HG02798 (cell line): ENCODE measurements around the gene TMC4.
"Not testable (repeated sequence)": the region's sequence is repeated elsewhere in the genome, so short reads cannot be mapped to it uniquely, and the experiment has no call there.

ENCODE experiments used
- ATAC-seq: cut with Tn5 transposase; IDR thresholded peaks from one replicate; pipeline ENCODE4 v1.9.1; 2021; ENCODE audit warnings: mild to moderate bottlenecking; ENCODE audit not compliant: unreplicated experiment, poor library complexity

The TMC4 gene, protein sequence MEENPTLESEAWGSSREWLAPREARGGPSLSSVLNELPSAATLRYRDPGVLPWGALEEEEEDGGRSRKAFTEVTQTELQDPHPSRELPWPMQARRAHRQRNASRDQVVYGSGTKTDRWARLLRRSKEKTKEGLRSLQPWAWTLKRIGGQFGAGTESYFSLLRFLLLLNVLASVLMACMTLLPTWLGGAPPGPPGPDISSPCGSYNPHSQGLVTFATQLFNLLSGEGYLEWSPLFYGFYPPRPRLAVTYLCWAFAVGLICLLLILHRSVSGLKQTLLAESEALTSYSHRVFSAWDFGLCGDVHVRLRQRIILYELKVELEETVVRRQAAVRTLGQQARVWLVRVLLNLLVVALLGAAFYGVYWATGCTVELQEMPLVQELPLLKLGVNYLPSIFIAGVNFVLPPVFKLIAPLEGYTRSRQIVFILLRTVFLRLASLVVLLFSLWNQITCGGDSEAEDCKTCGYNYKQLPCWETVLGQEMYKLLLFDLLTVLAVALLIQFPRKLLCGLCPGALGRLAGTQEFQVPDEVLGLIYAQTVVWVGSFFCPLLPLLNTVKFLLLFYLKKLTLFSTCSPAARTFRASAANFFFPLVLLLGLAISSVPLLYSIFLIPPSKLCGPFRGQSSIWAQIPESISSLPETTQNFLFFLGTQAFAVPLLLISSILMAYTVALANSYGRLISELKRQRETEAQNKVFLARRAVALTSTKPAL

GRCh38 chr19:54172471-54173358 lies at the start of gene TMC4:
Gene TMC4, minus strand, starts transcription at chr19:54173160. Its CDS starts 43 bp downstream, at chr19:54173117.
- no peak for ATAC-seq

DNA sequence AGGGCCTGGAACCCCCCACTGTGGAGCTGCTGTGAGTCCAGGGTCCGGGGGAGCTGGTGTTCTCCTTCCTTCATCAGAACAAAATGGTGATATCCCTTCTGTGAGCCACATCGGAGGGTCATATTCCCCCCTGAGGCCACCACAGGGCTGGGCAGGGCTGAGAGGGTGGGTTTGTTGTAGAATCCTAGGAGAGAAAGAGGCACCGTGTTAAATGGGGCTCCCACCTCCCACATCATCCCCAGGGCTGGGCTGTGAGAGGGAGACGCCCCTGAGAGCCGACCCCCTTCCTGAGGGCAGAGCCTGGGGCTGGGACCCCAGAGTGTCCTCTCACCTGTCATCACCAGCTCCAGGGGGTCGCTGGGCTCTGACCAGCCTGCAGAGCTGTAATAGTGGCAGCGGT lies 49.0 kb upstream of the TMC4 start:
- not testable (repeated sequence) for ATAC-seq

GRCh38 chr19:54219702-54220101 lies 46.7 kb upstream of the TMC4 start:
- not testable (repeated sequence) for ATAC-seq

DNA sequence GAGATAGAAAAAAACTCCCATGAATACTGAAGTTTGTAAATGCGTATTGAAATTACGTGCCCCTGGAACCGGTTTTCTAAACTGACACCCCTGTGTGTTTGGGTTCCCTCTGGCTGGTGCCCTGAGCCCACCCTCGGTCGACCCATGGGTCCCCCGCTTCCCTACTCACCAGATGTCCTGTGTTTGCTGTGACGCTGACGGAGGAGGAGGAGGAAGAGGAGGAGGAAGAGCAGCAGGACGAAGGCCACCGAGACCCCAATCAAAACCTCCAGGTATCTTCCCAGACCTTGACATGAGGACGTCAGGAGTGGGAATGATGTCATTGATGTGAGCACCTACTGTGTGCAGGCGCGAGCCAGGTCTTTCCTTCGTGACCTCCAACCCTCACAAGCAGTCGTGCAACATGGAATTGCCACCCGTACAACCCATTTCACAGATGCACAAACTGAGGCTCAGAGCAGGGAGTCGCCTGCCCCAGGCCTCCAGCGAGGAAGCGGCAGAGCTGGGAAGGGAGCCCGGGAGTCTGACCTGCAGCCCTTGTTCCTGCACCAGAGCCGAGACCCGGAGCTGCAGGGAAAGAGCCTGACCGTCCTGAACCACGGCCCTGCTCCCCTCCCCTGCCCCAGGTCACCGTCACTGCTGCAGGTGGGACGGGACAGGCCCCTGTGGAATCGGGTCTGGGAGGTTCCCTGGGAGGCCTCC lies 46.2 kb upstream of the TMC4 start:
- no peak for ATAC-seq

DNA sequence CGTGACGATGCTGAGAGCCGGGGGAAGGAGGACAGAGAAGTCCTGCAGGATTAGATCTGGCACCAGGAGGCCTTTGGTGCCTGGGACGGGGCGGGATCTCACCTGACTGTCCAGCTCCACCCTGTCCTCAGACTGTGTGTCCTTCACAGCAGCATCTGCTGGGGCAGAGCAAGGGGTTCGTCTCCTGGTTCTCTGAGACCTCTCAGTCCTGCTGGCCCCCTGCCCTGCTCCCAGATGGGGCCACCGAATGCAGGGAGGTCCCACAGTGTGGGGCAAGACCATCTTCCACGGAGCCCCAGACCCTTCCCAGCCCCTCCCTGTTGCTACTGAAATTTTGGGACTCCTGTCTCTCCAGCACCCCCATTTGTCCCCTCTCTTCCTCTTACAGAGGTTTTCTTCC lies 45.3 kb upstream of the TMC4 start:
- ATAC-seq, result no peak

DNA sequence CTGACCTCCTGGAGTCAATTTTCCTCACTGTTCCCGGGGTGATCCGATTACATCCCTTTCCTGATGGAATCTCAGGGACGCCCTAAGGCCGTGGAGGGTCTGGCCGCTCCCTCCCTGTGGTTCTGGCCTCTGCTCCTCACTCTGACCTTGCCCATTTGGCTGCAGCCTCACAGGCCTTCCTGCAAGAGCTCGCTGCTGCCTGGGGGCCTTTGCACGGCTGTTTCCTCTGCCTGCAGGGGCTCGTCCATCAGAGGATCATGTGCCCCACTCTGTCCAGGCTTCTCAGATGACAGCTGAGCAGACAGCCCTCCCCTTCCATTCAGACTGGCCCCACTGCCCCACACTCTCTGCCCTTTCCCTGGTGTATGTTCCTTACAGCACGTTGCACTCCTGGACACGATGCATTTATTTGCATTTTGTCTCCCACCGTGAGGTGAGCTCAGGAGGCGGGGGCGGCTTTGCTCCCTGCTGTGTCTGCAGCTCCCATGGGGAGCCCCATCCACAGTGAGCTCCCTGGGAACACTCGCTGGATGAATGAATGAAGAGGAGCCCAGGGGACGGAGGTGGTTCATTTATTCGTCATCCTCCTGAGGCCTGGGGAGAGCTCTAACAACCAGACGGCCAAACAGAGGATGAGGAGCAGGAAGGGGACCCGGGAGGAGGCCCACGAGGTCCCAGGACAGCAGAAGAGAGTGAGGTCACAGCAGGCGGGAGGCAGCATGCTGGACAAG lies 44.7 kb upstream of the TMC4 start:
- ATAC-seq, result not testable (repeated sequence)

- no peak for ATAC-seq
Measured at GRCh38 chr19:54216869-54217268, 43.9 kb upstream of the TMC4 start.

GRCh38 chr19:54214734-54215133 lies 41.8 kb upstream of the TMC4 start:
- ATAC-seq, result not testable (repeated sequence)

DNA sequence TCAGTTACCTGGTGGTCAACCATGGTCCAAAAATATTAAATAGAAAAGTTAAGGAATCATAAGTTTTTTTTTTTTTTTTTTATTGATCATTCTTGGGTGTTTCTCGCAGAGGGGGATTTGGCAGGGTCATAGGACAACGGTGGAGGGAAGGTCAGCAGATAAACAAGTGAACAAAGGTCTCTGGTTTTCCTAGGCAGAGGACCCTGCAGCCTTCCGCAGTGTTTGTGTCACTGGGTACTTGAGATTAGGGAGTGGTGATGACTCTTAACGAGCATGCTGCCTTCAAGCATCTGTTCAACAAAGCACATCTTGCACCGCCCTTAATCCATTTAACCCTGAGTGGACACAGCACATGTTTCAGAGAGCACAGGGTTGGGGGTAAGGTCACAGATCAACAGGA lies 41.3 kb upstream of the TMC4 start:
- not testable (repeated sequence) for ATAC-seq

DNA sequence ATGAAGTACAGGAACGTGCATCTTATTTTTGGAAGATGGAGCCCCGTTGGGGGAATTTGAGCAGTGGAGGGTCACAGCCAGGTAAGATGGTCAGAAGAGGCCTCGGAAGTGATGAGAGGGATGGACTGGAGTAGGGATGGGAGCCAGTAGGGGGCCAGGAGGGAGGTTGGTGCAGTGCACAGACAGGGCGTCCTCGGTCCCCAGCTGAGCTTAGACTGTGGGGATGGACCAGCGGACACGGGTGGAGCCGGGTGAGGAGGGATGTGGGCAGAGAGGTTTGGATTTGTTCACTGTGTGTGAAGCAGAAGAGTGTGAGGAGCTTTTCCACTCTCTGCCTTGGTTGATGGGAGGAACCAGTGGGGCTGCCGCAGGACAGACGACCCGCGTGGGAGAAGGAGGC lies 38.3 kb upstream of the TMC4 start:
- ATAC-seq, result no peak

GRCh38 chr19:54209811-54210494 lies 37.0 kb upstream of the TMC4 start:
- no peak for ATAC-seq

- ATAC-seq, result no peak
Measured at GRCh38 chr19:54209058-54209810, 36.3 kb upstream of the TMC4 start.

DNA sequence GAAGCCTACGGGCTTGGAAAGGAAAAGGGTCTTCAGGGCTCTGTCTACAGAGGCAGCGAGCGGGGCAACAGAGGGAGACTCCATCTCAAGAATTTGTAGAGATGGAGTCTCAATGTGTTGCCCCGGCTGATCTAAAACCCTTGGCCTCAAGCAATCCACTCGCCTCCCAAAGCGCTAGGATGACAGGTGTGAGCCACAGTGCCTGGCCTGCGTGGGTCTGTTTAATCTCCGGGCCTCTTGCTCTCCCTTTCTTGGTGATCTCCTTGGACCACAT lies 35.8 kb upstream of the TMC4 start:
- ATAC-seq, result no peak

GRCh38 chr19:54207983-54208783 lies 35.2 kb upstream of the TMC4 start:
- ATAC-seq, result peak; percentile 36

DNA sequence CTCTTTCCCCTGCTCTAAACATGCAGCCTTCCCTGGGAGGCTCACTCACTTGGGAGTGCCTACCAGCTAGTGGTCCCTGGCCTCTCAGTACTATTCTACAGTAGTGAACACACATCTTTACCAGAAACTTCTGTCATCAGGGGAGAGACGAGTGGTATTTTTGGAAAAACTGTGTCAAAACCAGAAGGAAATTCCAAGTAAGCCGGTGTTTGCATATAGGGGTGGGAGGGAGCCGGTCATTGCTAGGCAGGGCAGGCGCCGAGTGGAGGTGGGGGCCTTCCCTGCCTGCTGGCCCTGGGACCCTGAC lies 34.7 kb upstream of the TMC4 start:
- no peak for ATAC-seq

- ATAC-seq, result not testable (repeated sequence)
Measured at GRCh38 chr19:54207193-54207592, 34.2 kb upstream of the TMC4 start.

- ATAC-seq, result no peak
Measured at GRCh38 chr19:54206831-54207177, 33.8 kb upstream of the TMC4 start.
